Lower leg skin (tissue), 4 donors: Measurements from ENCODE around the gene EFHC1. TPM values are rescaled to one million over a fixed set of nuclear protein-coding genes. Genes with fewer than 3 reads are reported as not detected.

Experiments used
- DNase-seq, 2 donors: peaks; one replicate each; pipeline ENCODE4 v3.0.0-alpha.2; 2019; ENCODE audit warnings: low spot score in 2 of 2
- H3K4me3 ChIP-seq: fragments of 200-600 bp; sonication (generic); 2 replicates; pipeline ENCODE4 v1.5.1; 2017; ENCODE audit warnings: mild to moderate bottlenecking, low read depth; ENCODE audit not compliant: poor library complexity, severe bottlenecking
- CTCF ChIP-seq, 3 donors: fragments of 450-650 bp; IDR thresholded peaks; one replicate each; pipeline ENCODE4 v1.5.1; 2016; ENCODE audit warnings: antibody characterized with exemption in 3 of 3, mild to moderate bottlenecking in 3 of 3, moderate library complexity in 2 of 3
- POLR2A ChIP-seq, 2 donors: fragments of 450-650 bp; IDR thresholded peaks; one replicate each; pipeline ENCODE4 v1.6.1; 2016 to 2017; ENCODE audit warnings: antibody characterized with exemption in 2 of 2, mild to moderate bottlenecking in 1 of 2, moderate library complexity in 1 of 2
- WGBS, 2 donors: methylation state at CpG; one replicate each; pipeline ENCODE4 v1.1.5; 2018; 5-methylcytosine and 5-hydroxymethylcytosine counted together
- intact Hi-C: fragments of 100-400 bp; cut with DNase I; formaldehyde crosslinking; loops from one replicate; pipeline ENCODE4 v1.15.0; 2023; ENCODE audit warnings: low total_unique reads
- total RNA-seq, 4 donors: library from RNA; depleted of rRNA; stranded (reverse); fragments of >200 nt; gene quantifications; one replicate each; pipeline ENCODE4 v1.1.0, GENCODE V29; 2016

EFHC1 gene
- total RNA-seq, 4 donors from 2014 or later, result 12.2 to 22.8 (median 18.1) TPM

- 72 to 74% methylated on average over 5 of the region's 5 CpGs for WGBS, 2 donors
- TF ChIP-seq POLR2A (IDR thresholded peaks at IDR 0.05) (no peak), CTCF (IDR thresholded peaks at IDR 0.05) (no peak)
- no peak overlapping the region for H3K4me3 ChIP-seq
- intact Hi-C loops, result no loop called here
- no peak for DNase-seq
Measured at GRCh38 chr6:52535711-52536423, 115.7 kb downstream of the EFHC1 start.

- intact Hi-C loops, result no loop called here
- DNase-seq, result no peak
- TF ChIP-seq POLR2A (IDR thresholded peaks at IDR 0.05) (no peak), CTCF (IDR thresholded peaks at IDR 0.05) (no peak)
- no peak overlapping the region for H3K4me3 ChIP-seq
- 80 to 82% methylated on average over 6 of the region's 6 CpGs for WGBS, 2 donors
Measured at GRCh38 chr6:52536424-52536916, 116.3 kb downstream of the EFHC1 start.

GRCh38 chr6:52537001-52537753 lies 117.0 kb downstream of the EFHC1 start:
- DNase-seq, result no peak
- WGBS, 2 donors, result 59 to 65% methylated on average over 8 of the region's 8 CpGs
- TF ChIP-seq CTCF (IDR thresholded peaks at IDR 0.05), result no peak
- no peak for TF ChIP-seq POLR2A (IDR thresholded peaks at IDR 0.05)
- intact Hi-C loops, result no loop called here
- no peak overlapping the region for H3K4me3 ChIP-seq

- intact Hi-C loops, result no loop called here
- DNase-seq, result peak in 1 of 2 donors; percentile 67
- 19 to 57% methylated on average over 5 of the region's 5 CpGs for WGBS, 2 donors
- TF ChIP-seq CTCF (IDR thresholded peaks at IDR 0.05) (no peak), POLR2A (IDR thresholded peaks at IDR 0.05) (no peak)
- H3K4me3 ChIP-seq, result no peak overlapping the region
Measured at GRCh38 chr6:52538252-52538900, 118.2 kb downstream of the EFHC1 start.

GRCh38 chr6:52538901-52539354 lies 118.8 kb downstream of the EFHC1 start:
- intact Hi-C loops, result no loop called here
- WGBS, 2 donors, result 63 to 75% methylated on average over 5 of the region's 5 CpGs
- peak in 1 of 2 donors; percentile 67 for DNase-seq
- TF ChIP-seq CTCF (IDR thresholded peaks at IDR 0.05) (no peak), POLR2A (IDR thresholded peaks at IDR 0.05) (no peak)
- H3K4me3 ChIP-seq, result no peak overlapping the region
